ENCODE measurements around the gene KIF22.
A peak's percentile ranks its signal among the peaks of the same experiment; 100 is the strongest.

KIF22 gene

DNA sequence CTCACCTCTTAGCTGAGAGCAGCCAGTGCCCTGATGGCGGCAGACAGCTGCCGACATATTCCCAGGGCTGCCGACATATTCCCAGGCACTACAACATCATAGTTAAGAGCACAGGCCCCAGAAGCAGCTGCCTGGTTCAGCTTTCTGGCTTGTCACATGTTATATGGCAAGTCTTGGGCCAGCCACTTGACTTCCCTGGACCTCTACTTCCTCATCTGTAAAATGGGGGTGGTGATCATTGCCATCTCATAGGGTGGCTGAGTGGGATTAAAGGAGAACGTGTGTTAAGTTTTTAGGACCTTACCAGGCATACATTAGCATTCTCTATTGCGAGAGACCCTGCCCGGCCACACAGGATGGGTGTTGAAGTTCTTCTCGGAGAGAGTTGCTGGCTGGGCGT is 53.4 kb downstream of the KIF22 start:
- DNase-seq, result no peak

DNA sequence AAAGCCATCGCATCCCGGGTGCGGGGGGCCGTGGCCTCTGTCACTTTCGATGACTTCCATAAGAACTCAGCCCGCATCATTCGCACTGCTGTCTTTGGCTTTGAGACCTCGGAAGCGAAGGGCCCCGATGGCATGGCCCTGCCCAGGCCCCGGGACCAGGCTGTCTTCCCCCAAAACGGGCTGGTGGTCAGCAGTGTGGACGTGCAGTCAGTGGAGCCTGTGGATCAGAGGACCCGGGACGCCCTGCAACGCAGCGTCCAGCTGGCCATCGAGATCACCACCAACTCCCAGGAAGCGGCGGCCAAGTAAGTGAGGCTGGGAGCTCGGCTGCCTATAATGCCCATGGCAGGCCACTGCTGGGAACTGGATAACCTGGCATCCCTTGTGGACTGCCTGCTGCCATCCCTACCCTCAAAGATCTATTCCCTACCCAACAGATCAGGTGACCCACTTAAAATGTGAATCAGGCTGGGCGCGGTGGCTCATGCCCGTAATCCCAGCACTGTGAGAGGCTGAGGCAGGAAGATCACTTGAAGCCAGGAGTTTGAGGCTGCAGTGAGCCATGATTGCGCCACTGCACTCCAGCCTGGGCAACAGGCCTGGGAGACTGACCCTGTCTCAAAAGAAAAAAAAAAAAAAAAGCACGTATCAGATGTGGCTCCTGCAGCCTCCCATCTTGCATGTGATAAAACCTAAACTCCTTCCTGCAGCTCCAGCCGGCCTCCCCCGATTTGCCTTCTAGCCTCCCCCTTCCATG is 54.2 kb downstream of the KIF22 start:
- DNase-seq, result no peak

DNA sequence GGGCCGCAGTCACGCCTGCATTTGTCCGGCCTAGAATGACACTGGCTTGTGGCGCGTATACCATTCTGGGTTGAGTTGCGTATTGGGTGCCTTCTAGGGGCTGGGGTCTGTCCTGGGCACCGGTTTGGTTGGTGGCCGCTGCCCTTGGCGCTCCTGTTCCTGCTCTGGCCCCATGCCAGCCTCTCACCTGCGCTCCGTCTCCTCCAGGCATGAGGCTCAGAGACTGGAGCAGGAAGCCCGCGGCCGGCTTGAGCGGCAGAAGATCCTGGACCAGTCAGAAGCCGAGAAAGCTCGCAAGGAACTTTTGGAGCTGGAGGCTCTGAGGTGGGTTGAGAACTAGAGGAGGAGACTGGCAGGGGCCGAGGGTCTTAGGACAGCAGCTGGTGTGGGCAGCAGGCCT is 55.1 kb downstream of the KIF22 start:
- no peak for DNase-seq

DNA sequence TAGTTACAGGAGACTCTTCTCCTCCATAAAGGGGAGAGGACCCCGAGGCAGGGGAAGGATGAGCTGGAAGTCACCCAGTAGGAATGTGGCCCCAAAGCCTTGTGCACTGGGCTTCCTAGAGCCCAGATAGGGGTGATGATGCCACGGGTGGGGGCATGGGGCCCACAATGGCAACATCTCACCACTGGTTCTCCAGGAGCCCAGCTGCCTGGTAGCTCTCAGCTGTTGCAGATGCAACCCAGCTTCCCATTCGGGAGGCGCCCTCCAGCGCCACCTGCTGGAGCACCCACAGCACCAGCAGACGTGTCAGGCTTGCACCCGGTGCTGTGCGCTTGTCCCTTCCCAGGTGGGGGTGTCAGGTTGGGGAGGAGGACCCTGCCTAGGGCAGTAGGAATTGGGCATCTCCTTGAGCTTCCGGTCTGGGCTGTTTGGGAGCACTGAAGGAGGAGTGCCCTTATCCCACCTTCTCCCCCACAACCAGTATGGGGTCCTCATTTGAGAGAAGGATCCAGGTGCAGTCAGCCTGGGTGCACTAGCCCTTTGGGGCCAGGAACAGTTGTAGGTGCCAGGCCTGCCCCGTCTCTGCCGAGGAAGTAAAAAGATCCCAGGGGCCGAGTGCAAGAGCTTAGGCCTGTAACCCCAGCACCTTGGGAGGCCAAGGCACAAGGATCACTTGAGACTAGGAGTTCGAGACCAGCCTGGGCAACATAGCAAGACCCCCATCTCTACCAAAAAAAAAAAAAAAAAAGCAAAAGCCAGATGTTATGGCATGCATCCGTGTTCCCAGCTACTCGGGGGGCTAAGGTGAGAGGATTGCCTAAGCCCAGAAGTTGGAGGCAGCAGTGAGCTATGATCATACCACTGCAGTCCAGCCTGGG is 58.1 kb downstream of the KIF22 start:
- peak; percentile 67 for DNase-seq

DNA sequence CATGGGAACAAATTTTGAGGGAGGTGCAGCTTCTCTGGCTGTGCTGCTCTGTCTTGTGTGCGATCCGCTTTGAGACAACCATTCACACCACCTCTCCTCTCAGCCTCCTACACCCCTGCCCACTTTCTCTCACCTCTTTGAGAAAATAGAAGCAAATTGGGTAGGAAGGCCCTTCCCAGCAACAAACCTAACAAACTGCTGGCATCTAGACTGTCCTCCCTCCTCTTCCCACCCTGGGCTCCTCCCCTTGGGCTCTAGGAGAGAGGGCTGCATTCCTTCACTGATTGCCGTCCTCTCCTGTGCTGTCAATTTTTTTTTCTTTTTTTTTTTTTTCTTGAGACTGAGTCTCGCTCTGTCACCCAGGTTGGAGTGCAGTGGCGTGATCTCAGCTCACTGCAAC is 59.0 kb downstream of the KIF22 start:
- no peak for DNase-seq

DNA sequence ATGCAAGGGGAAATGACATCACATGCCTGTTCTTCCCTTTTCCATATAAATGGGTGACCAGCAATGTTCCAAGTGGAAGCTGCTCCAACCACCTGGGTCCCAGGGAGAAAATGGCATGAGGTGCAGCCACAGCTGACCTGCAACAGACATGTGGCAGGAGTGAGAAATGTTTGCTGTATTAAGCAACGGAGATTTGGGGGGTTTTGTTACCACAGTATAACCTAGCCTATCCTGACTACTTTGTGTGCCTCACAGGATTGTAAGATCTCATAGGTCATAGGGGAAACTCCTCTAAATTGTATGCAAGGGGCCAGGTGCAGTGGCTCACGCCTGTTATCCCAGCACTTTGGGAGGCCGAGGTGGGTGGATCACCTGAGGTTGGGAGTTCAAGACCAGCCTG is 60.4 kb downstream of the KIF22 start:
- no peak for DNase-seq

DNA sequence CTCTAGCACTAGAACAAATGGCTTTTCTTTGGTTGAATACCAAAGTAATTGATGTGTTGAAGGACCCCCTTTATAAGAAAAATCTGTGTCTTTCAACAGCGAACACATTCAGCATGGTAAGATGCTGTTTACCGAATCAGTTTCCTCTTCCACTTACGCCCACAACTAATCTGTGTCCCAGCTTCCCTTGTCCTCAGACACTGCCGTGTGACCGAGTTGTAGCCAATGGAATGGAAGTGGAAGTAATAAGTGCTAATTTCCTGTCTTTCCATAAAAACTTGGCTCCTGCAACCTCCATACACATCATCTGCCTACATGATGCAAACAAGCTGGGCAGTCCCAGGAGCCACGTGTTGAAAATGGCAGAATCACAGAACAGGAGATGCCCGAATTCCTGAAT is 62.1 kb downstream of the KIF22 start:
- no peak for DNase-seq

DNA sequence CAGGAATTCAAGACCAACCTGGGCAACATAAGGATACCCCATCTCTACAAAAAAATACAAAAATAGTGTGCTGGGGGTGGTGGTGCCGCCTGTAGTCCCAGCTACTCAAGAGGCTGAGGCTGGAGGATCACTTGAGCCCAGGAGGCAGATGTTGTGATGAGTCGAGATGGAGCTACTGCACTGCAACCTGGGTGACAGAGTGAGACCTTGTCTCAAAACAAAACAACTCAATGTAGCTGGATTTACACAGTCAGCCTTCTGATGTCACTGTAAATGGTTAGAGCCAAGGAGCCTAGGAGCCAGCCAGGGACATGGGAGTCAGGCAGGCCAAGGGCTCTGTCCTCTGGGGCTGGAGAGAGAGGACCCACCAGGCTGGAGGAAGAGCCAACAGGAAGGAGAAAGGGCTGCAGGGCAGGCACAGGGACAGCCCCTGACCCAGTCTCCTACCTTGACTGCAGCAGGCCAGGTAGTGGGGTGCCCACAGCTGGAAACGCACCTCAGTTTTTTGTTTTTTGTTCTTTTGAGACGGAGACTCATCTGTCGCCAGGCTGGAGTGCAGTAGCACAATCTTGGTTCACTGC is 64.1 kb downstream of the KIF22 start:
- DNase-seq, result no peak
